Measurements from ENCODE around the gene VTA1.

DNA sequence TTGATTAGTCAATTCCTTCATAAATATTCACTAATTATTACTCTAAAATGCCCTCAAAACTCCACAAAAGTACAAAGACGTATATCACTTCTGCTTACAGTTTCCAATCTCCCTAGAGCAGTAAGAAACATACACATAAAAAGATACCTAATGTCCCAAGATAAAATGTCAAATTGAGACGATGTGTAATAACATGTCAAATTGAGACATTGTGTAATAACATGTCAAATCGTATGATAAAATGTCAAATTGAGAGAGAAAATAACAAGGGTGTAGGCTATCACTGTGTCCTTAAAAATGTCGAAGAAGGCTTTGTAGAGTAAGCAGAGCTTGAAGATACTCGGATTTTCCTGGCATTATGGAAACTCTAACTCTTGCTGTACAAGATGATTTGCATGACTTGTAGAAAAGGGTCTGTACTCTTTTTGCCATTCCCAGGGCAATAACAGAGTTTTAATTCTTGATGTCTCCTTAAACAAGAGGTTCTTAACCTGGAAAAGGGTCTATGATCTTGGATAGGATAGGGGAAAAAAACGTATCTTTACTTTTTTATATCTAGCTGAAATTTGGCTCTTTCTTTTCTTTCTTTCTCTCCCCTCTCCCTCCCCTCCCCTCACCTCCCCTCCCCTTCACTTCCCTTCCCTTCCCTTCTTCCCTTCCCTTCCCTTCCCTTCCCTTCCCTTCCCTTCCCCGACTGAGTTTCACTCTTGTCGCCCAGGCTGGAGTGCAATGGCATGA, 87.1 kb downstream of the VTA1 start:
- TF ChIP-seq CTCF (IDR thresholded peaks at IDR 0.05) (no peak), POLR2A (IDR thresholded peaks at IDR 0.05) (no peak)
